AG20443 (cell line): Measurements from ENCODE around the gene TMEM242.

Experiments
- DNase-seq: peaks from one replicate; pipeline ENCODE4 v3.0.0; 2012; ENCODE audit warnings: low spot score, mixed read lengths

Gene TMEM242

DNA sequence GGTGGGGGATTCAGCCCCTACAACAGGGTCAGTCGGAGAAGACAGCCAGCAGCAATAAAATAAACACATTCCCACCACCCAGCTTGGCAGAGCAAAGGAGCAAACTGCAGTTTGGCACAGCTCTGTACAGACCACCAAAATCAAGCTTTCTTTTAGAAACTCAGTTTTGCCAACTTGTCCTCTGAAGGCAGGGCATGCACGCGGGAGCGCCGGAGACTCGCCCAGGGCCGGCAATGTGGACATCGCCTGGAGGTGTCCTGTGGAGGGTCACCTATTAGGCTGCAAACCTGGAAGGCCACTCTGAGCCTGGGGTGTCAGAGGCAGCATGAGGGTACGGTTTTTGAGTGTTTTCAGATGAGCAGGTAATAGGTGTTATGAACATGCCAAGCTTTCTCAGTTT is 34.7 kb downstream of the TMEM242 start:
- DNase-seq, result no peak

DNA sequence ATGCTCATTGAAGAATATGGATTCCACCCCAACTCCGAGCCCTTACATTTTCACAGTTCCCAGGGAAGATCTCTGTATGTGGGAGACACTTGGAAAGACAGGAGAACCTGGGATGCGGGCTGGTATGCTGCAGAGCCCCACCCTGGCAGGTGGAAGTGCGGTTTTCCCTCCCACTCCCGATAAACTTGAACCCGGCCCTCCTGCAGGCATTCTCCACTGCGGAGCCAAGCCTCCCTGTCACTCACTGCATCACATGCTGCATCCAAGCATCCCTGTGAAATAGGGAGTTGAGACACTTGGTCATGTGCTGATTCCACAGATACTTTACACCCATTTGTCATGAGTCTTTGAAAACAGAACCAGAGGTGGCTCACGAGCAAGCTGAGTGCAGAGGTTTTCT is 35.4 kb downstream of the TMEM242 start:
- no peak for DNase-seq

DNA sequence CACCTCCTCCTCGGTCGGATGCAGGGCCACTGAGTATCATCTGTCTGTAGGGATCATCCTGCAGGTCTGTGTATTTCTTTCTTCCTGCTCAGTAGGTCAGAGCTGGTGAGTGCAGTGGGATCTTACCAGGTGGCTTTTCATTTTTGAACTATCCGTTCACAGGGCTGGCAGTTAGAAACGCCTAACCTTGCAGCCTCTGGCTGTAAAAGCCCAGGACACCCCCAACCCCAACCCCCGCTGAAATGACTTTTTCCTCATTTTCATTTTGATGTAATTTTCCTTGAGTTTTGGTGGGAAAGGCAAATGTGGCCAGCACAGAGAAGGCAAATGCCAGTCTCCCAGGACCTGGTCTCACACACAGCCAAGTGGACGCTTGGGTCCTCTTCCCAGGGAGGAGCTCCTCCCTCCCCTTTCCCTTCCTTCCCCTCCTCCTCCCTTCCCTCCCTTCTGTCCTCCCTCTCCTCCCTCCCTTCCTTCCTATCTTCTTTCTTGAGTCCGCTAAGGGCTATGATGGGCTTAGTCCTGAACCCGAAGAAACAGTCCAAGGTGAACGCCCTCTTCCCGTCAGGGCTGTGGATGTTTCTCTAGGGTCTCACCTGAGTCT is 36.0 kb downstream of the TMEM242 start:
- no peak for DNase-seq

DNA sequence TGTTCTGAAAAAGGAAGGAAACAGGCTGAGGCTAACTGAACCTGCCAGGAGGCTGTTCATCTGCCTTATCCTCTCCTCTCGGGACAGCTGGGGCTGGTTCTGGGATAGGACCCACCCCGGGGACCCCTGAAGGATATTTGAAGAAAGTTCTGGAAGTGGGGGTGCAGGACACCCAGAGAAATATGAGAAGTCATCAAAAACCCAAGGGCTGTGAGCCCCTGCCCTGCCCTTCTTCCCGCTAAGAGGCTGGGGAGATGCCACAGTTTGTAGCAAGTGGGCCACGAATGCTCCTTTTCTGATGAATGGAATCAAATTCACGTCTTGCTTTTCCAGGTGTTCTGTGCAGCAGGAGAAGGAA is 37.9 kb downstream of the TMEM242 start:
- DNase-seq, result no peak

DNA sequence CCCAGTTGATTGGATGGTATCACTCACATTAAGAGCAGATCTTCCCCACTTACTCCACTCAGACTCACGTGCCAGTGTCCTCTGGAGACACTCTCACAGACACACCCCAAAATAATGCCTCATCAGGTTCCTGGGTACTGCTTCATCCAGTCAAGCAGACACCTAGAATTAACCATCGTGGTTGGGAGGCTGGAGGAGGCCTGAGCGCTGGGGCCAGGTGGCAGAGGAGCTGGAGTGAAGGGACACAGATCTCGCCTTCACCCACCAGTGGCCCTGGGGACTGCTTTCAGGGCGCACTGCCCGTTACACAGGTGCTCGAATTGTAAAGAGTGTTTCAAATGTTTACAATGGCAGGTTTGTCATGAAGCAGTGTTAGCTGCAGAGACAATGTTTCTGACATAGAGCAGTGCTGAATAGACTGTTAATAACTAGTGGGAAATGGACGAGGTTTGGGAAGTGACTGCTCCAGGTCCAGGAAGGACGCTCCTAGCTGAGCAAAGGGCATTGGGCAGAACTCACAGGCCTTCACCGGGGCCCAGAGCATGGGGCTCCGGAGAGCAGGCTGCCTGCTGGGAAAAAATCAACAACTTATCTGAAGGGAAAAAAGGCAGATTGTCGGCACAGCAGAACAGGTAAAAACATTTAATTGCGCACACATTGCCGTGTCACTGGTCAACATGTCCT is 38.4 kb downstream of the TMEM242 start:
- no peak for DNase-seq

DNA sequence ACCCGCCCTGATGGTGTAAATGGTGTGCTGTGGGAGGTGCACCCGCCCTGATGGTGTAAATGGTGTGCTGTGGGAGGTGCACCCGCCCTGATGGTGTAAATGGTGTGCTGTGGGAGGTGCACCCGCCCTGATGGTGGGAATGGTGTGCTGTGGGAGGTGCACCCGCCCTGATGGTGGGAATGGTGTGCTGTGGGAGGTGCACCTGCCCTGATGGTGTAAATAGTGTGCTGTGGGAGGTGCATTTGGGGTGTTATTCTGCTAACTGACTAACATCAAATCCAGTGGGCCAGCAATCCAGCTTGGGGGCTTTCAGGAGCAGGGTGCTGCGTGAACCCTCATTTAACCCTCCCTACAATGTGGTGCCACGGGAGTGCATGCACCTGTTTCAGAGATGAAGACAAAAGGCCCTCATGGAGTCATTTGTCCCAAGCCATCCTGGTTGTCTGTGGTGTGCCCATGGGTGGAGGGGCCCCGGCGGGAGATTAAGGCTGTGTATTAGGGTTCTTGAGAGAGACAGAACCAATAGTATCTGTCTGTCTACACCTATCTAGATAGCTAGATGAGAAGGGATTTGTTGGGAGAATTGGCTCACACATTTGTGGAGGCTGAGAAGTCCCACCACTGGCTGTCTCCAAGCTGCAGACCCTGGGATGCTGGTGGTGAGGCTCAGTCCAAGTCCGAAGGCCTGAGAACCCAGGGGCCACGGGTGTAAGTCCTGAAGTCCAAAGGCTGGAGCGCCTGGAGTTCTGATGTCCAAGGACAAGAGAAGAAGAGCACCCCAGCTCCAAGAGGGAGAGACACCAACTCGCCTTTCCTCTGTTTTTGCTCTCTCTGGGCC is 39.2 kb downstream of the TMEM242 start:
- no peak for DNase-seq

DNA sequence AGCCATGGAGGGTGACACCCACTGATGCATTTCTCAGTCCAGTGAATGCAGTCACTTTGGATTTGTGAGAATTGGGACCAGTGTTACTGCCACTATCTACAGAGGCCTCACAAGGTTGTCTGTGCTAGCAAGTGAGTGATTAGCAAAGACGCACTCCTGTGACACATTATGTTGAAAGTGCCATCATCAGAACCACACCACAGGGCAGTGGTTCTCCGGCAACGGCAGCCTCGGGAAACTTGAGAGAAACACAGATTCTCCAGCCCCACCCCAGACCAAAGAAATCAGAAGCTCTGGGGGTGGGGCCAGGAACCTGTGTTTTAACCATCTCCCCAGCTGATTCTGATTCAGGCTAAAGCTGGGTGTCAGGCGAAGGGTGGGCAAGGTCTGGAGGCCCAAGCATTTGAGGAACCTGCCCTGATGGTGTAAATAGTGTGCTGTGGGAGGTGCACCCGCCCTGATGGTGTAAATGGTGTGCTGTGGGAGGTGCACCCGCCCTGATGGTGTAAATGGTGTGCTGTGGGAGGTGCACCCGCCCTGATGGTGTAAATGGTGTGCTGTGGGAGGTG is 39.9 kb downstream of the TMEM242 start:
- no peak for DNase-seq

DNA sequence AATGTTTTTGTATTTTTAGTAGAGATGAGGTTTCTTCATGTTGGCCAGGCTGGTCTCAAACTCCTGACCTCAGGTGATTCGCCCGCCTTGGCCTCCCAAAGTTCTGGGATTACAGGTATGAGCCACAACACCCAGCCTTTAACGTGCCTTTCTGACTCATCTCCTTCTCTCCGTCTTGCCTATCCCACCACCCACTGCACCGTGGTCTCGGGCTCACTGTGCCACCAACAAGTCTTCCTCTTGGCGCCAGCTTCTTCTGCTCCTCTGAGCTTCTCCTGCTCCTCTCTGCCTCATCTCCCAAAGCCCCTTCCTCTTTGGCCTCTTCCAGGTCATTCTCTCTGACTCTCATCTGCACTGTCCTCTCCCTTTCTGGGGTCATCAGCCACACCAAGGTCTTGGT is 41.0 kb downstream of the TMEM242 start:
- DNase-seq, result no peak

DNA sequence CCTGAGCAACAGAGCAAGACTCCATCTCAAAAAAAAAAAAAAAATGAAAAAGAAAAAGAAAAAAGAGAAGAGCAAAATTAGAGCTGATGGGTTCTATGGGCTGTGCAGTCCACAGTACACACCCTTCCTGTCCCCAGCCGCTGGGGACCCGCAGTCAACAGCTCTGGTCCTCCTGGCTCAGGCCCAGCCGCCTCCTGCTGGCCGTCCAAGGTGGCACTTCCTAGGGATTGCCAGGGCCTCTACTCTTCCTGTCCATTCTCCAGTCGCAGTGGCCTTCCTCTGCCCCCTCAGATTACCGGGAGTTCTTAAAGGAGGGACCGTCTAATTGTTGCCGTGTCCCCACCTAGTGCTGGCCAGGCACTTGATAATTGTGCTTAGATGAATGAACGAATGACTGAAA is 41.7 kb downstream of the TMEM242 start:
- DNase-seq, result peak; percentile 39

DNA sequence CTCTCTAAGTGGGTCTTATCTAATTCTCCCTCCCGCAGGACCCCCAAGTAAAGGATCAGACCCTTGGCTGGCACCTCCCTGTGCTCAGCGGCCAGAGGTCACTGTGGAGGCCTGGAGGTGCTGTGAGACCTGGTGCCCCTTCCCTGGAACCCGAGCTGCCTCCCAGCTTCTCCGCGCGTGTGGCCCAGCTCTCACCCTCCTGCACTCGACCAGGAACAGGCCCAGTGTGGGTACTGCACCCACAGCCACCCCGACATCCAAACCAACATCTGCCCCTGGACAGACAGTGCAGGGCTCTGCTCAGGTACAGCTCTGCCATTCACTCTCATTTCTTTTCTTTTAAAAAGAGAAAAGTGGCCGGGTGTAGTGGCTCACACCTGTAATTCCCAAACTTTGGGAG is 42.4 kb downstream of the TMEM242 start:
- DNase-seq, result no peak

DNA sequence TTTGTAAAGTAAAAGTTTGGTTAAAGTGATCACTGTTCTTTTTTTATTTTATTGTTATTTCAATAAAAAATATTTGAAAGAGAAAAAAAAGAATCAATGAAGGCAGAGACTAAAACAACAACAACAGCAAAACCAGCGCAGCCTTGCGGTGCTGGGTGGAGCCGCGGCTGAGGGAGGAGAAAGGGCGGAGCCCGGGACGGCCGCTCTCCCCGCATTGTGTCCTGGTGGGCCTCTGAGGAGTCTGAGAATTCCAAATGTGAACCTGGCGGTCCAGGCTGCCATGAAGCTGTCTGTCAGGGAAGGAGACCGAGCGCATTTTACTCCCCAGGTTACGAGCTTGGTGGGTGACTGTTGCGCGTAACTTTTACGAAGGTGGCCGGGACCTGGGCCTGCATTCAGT is 43.2 kb downstream of the TMEM242 start:
- no peak for DNase-seq

DNA sequence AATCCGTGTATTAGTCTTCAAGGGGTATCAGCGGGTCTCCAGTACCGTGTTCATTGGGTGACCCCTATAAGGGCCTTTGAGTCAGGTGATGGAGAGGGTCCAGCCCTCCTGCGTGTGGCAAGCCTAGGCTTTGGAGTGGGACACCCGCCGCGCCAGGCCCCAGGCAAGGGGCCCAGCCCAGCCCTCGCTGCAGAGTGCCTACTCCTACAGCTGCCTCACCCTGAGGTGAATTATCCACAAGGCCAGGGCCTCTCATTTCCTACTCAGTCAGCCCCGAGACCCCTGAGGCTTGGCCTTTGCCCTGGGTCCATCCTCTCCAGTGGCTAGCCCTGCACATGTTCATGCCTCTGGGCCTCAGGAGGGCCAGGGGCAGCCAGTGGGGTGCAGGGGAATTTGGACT is 45.1 kb downstream of the TMEM242 start:
- no peak for DNase-seq

DNA sequence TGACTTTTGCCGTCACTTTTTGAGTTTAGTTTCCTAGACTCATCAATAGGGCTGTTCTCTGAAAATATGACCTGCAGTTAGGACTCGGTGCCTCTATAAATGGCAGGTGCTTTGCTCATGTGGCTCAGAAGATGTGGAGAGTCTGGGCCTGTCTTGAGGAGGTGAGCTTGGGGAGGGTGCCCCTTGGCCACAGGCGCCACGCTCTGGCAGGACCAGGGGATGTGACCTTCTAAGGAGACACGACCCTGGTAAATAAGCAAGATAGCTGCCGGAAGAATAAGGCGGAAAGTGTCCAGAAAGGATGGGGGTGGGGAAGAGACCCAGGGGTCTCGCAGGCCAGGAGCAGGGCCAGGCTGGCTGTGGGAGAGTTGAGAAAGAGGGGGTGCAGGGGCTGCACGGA is 46.6 kb downstream of the TMEM242 start:
- DNase-seq, result no peak

DNA sequence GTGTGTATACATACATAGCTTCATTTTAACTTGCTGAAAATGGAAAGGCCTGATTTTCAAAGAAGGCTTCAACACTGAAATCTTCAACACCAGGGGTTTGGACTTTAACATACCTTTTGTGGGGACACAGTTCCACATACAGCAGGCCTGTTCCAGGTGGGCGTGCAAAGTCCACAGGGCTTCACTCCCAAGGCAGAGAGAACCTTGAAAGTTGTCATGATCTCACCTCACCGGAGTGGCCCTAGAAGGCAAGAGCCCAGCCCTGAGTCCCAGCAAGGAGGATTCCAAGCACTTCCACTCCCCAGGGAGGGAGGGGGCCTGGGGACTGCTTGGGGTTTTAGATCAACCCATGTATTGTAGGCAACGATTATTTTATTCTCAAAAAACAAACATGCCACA is 47.2 kb downstream of the TMEM242 start:
- DNase-seq, result no peak

DNA sequence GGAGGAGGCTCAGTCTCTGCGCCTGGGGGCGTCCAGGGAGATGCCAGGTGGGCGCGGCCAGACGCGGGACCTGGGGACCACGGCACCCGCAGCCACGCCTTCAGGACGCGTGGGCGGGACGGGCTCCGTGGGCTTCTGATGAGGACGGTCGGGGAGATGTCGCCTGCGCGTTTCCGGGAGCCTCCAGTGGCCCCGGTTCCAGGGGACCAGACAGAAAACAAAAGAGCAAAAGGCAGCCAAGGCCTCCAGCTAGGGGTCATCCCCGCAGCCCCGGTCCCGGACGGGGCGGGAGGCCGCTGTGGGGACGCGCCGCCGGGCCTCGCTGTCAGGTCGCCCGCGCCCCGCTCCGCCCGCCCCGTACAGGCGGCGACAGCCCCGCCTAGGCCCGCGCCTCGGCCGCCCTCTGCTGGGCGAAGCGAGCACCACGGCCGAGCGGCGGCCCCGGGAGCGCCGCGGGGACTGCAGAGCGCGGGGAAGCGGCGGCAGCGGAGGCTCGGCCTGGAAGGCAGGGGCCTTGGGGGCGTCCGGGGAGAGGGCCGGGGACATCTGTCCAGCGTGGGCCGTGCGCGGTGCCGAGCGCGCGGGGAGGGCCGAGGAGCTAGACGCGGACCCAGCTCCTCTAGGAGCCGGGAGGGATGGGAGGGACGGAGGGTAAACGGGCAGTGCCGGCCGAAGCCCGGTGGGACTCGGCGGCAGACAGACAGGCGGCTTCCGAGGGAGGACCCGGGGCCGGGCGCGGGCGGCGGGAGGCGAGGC is 48.7 kb downstream of the TMEM242 start:
- peak; percentile 97 for DNase-seq

DNA sequence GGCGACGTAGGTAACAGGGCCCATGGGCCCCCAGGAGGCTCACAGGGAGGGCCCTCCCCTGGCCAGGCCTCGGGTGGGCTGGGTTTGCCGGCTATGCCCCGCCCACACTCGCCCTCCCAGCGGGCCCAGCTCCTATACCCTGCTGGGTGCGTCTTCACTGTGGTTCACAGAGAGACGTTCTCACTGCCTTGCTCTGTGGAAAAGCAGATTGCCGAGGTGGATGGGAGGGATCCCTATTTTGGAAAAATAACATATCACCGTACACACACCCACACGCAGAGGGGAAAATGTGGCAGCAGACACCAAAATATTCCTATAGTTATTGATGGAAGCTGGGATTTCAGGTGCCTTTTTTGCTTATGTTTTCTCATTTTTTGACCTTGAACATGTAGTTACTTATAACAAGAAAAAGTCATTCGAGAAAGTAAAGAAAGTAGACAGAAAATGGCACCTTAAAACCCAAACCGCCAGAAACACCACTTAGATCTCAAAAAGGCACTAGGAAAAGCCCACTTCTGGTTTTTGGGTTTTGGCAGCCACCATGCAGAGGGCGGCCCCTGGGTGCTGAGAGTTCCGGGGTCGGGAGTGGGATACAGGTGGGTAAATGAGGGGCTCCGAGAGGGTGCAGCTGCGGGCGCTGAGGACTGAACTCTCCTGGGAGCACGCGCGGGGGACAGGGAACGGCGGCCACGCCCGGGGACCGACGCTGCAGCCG is 49.4 kb downstream of the TMEM242 start:
- DNase-seq, result peak; percentile 29

DNA sequence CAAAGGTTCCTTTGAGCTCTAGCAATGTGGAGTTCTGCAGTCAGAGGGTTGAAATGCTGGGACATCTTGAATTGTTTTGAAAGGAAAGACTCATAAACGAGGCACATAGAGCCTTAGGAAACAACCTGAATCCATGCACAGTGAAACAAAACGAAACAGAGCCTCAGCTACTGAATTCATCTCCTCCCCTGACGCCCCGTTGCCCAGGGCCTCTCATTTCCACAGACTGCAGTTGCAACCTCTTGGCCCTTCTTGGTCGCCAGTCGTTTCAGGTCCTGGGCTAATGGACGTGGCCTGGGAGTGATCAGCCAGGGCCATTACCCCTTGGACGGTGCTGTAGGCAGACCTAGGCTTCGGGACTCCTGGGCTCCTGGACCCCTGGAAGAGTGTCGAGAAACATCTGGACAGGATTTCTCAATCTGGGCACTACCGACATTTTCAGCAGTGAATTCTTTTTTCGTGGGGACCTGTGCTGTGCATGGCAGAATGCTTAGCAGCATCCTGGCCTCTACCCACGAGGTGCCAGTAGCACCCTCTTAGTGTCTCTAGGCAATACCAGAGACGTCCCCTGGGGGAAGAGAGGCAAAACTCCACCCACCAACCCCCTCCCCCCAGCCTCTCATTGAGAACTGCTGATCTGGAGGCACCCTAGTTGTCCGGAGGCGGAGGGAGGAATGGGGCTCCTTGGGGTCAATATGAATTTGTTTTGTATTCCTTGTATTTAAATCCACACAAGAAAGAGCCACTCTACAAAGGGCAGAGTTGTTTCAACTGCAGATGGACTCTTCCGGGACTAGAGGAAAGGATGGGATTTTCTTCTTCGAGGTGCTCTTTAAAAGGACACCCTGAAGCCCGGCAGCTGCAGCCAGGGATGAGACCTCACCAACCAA is 50.2 kb downstream of the TMEM242 start:
- no peak for DNase-seq

DNA sequence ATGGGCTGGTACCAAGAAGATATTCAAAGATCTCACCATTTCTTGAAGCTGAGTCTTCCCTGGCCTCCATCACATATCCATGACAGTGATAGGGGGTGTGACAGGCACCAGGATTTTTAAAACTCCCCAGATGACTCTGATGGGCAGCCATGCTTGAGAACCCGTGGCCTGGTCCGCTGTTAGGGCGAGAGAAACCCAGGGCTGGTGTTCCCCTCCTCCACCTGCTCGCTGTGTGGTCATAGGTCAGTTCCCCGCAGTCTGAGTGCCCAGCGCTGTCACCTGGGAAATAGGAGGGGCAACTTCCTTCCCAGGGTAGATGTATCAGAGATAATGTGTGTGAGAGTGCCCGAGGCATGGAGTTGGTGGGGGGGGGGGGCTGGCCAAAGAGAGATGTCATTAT is 50.9 kb downstream of the TMEM242 start:
- no peak for DNase-seq

DNA sequence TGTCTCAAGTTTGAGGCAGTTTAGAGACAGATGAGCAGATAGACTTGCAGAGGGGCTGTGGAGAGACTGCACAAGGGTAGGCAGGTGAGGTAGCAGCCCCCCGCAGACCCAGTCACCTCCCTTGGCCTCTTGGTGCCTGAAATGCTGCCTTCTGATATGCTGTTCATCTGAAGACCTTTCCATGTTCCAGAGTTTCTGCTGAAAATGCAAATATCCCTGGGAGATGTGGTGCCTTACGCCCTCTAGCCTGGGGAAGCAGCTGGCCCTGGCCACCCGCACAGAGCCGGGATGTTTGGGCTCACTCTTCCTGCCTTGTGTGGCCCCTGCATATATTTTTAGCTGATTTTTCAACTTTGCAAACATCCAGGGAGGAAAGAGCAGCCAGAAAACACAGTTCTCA is 51.4 kb downstream of the TMEM242 start:
- no peak for DNase-seq

DNA sequence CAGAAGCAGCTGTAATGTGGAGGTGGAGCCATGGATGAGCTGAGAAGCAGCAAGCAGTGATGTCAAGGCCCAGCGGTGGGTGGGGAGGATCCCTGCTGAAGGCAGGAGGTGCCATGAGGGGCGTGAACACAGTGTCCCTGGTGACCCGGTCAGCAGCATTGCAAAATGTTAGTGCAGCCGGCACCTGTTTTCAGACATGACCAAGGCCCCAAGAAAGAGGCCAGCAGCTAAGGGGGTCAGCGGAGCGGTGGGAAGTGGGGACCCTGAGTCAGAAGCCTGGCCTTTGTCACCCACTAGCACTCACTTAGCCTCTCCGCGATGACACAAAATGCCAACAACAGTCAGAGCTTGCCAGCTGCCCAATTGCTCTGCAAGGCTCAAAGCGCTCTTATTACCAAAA is 51.9 kb downstream of the TMEM242 start:
- DNase-seq, result no peak

DNA sequence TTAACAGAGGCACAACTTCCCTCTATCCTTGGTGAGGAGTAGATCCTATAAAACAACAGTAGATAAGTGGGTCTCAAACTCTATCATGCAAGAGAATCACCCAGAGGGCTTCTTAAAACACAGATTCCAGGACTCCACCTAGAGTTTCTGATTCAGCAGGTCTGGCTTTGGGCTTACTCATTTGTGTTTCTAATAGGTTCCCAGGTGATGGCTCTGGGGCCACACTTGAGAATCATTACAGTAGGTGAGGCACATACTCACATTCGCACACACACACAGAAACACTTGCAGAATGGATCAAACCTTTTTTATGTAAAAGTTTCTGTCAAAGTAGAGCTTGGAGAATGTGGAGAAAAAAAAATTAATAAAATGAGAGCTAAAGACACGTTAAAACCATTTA is 52.4 kb downstream of the TMEM242 start:
- no peak for DNase-seq
